Kidney glomerular epithelial cell (primary cell): ENCODE results near the gene SORL1.
"Not testable (repeated sequence)": the region's sequence is repeated elsewhere in the genome, so short reads cannot be mapped to it uniquely, and the experiment has no call there.

Source experiments
- DNase-seq: peaks from one replicate; lab custom pipeline; 2025; lab: John Stamatoyannopoulos, UW

SORL1 gene

GRCh38 chr11:121564948-121565684, 113.0 kb downstream of the SORL1 start:
- DNase-seq: no peak

- no peak for DNase-seq
Observed at GRCh38 chr11:121566279-121567168, 114.4 kb downstream of the SORL1 start.

- no peak for DNase-seq
Observed at GRCh38 chr11:121567995-121568394, 115.9 kb downstream of the SORL1 start.

GRCh38 chr11:121569332-121570299, 117.5 kb downstream of the SORL1 start:
- DNase-seq: not testable (repeated sequence)

GRCh38 chr11:121570453-121570852, 118.3 kb downstream of the SORL1 start:
- DNase-seq: no peak

- no peak for DNase-seq
Observed at GRCh38 chr11:121571506-121571905, 119.4 kb downstream of the SORL1 start.

- DNase-seq: no peak
Observed at GRCh38 chr11:121572571-121573059, 120.5 kb downstream of the SORL1 start.

- no peak for DNase-seq
Observed at GRCh38 chr11:121574801-121575200, 122.7 kb downstream of the SORL1 start.

- no peak for DNase-seq
Observed at GRCh38 chr11:121575250-121575962, 123.3 kb downstream of the SORL1 start.

GRCh38 chr11:121575963-121576290, 123.8 kb downstream of the SORL1 start:
- no peak for DNase-seq

GRCh38 chr11:121576531-121576930, 124.4 kb downstream of the SORL1 start:
- DNase-seq: no peak

GRCh38 chr11:121577106-121577848, 125.2 kb downstream of the SORL1 start:
- DNase-seq: no peak

GRCh38 chr11:121578251-121578976, 126.3 kb downstream of the SORL1 start:
- DNase-seq: peak; percentile 30

GRCh38 chr11:121580154-121580553, 128.0 kb downstream of the SORL1 start:
- no peak for DNase-seq

GRCh38 chr11:121581607-121582006, 129.5 kb downstream of the SORL1 start:
- no peak for DNase-seq

- no peak for DNase-seq
Observed at GRCh38 chr11:121582296-121582695, 130.2 kb downstream of the SORL1 start.

- no peak for DNase-seq
Observed at GRCh38 chr11:121583825-121584224, 131.7 kb downstream of the SORL1 start.

GRCh38 chr11:121586750-121587149, 134.6 kb downstream of the SORL1 start:
- no peak for DNase-seq

- no peak for DNase-seq
Observed at GRCh38 chr11:121587182-121587581, 135.1 kb downstream of the SORL1 start.

GRCh38 chr11:121588747-121589146, 136.6 kb downstream of the SORL1 start:
- DNase-seq: no peak
